HG03139 (cell line): Measurements from ENCODE around the gene FRMD5.
"Not testable (repeated sequence)": the region's sequence is repeated elsewhere in the genome, so short reads cannot be mapped to it uniquely, and the experiment has no call there.

Experiments
- ATAC-seq: cut with Tn5 transposase; IDR thresholded peaks from one replicate; pipeline ENCODE4 v1.9.1; 2021; ENCODE audit not compliant: unreplicated experiment

Gene FRMD5

DNA sequence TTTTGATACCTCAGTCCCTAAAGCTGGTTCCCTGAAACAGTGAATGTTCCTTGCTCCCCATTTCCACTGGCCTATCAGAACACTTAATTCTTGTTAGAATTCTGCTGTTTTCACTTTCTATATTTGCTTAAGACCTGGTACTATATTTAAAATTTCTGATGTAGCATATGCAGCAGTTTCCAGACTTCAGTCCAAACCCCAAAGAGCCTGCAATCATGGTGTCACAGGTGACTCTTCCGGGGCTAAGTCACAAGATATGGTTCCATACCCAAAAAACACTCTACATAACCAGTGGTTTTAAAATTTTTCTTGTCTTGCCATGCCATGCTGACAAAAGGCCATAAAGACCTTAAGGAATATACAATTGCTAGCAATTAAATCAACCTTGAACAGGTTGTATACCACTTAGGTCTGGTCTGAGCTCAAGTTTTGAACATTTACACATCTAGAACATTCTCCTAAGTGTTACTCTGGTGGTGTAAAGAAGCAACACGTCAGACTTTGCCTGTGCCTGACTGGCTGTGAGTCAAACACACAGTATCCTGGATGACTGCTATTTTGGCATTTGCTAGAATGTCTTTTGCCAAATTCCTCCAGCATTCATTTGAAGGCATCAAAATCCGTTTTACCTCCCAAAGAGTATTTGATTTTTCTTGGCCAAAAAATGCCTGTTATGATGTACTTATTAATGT, 160.0 kb downstream of the FRMD5 start:
- no peak for ATAC-seq

GRCh38 chr15:44034334-44034733, 160.7 kb downstream of the FRMD5 start:
- ATAC-seq = no peak

GRCh38 chr15:44033894-44034293, 161.2 kb downstream of the FRMD5 start:
- ATAC-seq = no peak

DNA sequence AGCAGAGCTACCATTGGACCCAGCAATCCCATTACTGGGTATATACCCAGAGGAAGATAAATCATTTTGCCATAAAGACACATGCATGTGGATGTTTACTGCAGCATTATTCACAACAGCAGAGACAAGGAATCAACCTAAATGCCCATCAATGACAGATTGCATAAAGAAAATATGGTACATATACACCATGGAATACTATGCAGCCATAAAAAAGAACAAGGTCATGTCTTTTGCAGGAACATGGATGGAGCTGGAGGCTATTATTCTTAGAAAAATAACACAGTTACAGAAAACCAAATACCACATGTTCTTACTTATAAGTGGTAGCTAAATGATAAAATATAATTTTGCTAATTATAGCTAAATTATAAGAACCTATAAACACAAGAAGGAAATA, 162.3 kb downstream of the FRMD5 start:
- not testable (repeated sequence) for ATAC-seq

DNA sequence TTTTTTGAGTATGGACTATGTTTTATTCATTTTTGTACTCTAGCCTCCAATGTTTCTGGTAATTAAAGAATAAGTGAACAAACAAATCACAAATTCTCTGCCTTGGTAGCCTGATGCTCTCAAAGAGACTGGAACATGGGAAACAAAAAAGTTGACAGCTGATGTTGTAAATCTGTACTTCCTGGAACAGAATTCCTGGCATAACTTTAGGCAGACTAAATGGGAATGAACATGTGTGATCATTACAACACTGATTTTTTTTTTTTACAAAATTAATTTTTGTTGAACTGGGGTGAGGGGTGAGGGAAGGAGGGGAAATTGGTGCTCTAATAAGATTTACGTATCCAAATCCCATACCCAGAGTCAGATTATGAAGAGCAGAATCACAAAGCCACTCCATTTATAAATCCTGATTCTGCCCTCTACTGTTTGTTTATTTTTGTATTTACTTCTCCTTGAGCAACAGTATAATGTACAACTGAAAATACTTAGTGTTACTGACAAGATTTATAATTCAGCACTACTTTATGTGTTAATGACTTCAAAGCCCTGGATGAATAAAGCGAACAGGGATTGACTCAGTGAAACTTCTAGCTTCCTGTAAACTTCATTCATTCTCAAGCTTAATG, 165.0 kb downstream of the FRMD5 start:
- ATAC-seq = no peak

DNA sequence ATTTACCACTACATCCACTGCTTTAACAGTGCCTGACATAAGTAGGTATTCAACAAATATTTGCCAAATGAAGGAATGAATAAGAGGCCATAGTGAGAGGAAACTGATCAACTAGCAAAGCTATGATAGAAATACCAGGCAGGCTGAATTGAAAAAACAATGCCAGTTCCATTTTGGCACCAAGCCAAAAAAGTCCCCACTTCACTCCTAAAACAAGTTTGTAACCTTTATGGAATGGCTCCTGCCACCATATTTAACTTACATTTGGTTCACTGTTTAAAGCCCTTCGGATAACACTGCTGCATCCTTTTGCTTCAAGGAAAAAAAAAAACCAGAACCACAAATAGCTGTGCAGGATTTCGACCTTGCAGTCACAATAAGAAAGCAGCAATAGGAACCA, 166.1 kb downstream of the FRMD5 start:
- ATAC-seq = no peak

DNA sequence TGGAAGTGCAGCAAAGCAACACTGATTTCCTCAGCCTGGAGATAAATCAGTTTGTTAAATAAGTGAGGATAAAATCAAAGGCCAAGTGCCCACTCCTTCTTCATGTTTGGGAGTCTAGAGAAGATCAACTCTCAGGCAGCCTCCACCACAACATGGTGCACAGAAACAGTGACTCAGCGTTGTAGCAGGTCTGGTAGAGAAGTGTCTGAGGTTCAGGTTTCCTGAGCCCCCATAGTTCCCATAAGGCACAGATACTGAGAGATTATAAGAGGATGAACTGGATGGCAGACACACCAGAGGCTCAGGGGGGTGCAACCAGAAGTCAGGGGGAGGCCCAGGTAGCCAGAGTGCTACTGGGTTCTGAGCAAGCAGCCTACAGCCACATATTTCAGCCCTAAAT, 166.7 kb downstream of the FRMD5 start:
- ATAC-seq = no peak

- ATAC-seq = no peak
Observed at GRCh38 chr15:44024155-44024554, 170.9 kb downstream of the FRMD5 start.

DNA sequence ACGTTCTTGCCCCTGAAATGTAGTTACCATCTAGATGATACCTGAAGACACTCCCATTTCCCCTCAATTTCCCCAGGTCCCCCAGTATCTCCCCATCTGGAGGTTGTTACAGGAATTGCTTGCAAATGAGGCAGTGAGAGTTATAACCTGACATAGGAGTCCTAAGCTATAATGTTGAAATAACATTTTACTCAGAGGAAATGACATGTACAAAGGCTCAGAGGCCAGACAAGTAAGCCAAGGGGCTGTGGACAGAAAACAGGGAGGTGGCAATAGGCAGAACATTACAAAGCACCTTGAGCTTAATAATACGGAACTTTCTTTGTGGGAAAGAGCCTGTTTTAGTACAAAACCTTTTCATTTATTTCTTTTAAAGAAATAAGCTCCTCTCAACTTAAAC, 171.9 kb downstream of the FRMD5 start:
- ATAC-seq = no peak

DNA sequence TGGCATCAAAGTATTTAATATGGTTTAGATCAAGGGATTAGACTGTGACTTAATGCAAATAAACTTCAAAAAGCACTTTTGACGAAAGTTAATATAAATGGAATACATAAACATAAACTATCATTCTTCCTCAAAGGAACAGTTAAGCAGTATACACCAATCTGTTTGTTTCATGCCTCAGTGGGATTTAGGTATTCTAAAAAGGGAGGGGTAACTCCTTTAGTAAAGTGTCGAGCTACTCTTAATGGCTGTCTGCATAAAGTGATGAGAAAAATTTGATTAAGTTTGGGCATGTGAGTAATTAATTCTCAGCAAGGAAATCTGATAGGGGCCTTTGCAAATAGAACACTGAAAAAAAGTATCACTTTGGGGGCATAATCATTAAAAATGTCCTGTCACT, 176.9 kb downstream of the FRMD5 start:
- no peak for ATAC-seq

GRCh38 chr15:44015545-44016305, 179.3 kb downstream of the FRMD5 start:
- no peak for ATAC-seq

DNA sequence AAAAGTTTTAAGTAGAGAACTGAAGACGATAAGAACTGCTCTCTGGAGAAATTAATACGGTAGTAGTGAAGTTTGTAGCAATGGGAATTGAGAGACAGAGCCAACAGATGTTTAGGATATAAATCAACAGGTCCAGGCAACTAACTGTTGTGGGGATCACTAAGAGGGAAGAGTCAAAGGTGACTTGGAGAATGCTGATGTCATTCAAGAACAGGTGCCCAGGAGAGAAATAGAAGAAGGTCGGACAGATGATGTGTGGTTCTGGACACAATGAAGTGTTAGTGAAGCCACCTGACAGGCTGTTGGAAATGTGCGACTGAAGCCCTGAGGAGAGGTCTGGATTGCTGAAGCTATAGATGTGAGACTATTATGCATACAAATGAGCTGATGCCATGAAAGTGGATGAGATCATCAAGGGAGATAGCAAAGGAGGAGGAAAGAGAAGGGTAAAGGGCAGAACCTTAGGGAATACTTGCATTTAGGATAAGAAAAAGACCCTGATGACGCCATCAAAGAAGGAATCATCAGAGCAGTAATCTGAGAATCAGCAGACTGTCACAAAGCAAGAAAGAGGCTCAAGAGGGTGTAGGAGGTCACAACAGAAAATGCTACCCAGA, 183.7 kb downstream of the FRMD5 start:
- no peak for ATAC-seq

DNA sequence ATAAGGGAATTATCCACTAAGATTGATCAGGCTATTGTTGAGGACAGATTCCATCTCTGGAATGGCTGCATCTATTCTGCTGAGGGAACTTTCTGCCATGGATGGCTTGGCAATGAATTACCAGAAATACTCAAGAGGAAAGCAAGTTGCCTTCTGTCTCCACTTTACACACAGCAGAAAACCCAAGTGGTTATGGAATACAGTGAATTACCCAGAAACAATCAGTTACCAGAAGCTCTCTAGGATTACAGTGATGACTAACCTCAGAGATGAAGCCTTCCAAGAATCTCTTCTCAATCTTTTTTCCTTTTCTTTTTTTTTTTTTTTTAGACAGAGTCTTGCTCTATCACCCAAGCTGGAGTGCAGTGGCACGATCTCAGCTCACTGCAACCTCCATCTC, 185.0 kb downstream of the FRMD5 start:
- ATAC-seq = no peak

DNA sequence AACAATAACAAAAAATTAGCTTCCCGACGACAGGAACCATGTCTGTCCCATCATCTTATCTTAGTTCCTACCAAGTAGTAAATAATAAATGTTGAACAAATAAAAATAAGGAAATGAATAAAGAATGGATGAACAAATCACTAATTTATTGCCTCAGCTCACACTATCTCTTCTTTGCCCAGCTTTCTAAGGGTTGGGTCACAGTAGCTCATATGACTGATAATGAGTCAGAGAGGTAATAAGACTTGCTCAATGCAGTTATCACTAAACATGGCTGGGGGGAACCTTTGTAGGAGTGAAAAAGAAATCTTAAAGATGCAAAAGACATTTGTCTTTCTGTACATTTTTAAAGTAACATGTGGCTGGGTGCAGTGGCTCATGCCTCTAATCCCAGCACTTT, 186.0 kb downstream of the FRMD5 start:
- ATAC-seq = no peak

- ATAC-seq = not testable (repeated sequence)
Observed at GRCh38 chr15:44000248-44000647, 194.8 kb downstream of the FRMD5 start.

- ATAC-seq = no peak
Observed at GRCh38 chr15:43998607-43999006, 196.5 kb downstream of the FRMD5 start.

- no peak for ATAC-seq
Observed at GRCh38 chr15:43991206-43991605, 203.9 kb downstream of the FRMD5 start.

DNA sequence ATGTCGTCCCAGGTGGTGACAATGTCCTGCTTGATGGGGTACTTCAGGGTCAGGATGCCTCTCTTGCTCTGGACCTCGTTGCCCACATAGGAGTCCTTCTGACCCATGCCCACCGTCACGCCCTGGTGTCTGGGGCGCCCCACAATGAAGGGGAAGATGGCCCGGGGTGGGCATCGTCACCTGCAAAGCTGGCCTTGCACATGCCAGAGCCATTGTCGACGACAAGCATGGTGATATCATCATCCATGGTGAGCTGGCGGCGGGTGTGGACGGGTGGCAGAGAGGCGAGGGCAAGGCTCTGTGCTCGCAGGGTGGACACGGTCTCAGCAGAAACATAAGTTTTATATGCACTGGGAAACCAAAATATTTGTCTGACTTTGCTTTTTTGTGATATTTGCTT, 205.1 kb downstream of the FRMD5 start:
- no peak for ATAC-seq

DNA sequence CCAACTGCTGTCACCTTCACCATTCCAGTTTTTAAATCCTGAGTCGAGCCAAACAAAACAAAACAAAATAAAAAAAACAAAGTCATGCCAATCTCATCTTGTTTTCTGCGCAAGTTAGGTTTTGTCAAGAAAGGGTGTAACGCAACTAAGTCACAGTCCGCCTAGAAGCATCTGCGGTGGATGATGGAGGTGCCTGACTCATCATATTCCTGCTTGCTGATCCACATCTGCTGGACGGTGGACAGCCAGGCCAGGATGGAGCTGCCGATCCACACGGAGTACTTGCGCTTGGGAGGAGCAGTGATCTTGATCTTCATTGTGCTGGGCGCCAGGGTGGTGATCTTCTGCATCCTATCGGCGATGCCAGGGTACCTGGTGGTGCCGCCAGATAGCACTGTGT, 206.2 kb downstream of the FRMD5 start:
- ATAC-seq = no peak

GRCh38 chr15:43987924-43988323, 207.1 kb downstream of the FRMD5 start:
- no peak for ATAC-seq

GRCh38 chr15:43985976-43986680, 208.9 kb downstream of the FRMD5 start:
- no peak for ATAC-seq
